ENCODE data around the gene STAG1.

- TF ChIP-seq, protein P1, sequence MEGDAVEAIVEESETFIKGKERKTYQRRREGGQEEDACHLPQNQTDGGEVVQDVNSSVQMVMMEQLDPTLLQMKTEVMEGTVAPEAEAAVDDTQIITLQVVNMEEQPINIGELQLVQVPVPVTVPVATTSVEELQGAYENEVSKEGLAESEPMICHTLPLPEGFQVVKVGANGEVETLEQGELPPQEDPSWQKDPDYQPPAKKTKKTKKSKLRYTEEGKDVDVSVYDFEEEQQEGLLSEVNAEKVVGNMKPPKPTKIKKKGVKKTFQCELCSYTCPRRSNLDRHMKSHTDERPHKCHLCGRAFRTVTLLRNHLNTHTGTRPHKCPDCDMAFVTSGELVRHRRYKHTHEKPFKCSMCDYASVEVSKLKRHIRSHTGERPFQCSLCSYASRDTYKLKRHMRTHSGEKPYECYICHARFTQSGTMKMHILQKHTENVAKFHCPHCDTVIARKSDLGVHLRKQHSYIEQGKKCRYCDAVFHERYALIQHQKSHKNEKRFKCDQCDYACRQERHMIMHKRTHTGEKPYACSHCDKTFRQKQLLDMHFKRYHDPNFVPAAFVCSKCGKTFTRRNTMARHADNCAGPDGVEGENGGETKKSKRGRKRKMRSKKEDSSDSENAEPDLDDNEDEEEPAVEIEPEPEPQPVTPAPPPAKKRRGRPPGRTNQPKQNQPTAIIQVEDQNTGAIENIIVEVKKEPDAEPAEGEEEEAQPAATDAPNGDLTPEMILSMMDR (CRISPR knock-in tag; IDR thresholded peaks at IDR 0.05), result no peak
- no peak for TF ChIP-seq NR2F2 (IDR thresholded peaks at IDR 0.05; ENCODE audit: borderline replicate concordance, low read depth)
- no peak for TF ChIP-seq POLR2A (IDR thresholded peaks at IDR 0.05; ENCODE audit: insufficient read depth in 1 of 2, low read depth in 2 of 2, low read length in 2 of 2)
- TF ChIP-seq ESRRA (CRISPR knock-in tag; IDR thresholded peaks at IDR 0.05; ENCODE audit: low read depth), result no peak
- TF ChIP-seq ZNF10 (CRISPR knock-in tag; IDR thresholded peaks at IDR 0.05; ENCODE audit: borderline replicate concordance, low read depth), result no peak
- TF ChIP-seq PCBP2 (optimal IDR thresholded peaks at IDR 0.05; ENCODE audit: low read depth, low read length, poor library complexity, severe bottlenecking), result no peak
- TF ChIP-seq, protein P2, sequence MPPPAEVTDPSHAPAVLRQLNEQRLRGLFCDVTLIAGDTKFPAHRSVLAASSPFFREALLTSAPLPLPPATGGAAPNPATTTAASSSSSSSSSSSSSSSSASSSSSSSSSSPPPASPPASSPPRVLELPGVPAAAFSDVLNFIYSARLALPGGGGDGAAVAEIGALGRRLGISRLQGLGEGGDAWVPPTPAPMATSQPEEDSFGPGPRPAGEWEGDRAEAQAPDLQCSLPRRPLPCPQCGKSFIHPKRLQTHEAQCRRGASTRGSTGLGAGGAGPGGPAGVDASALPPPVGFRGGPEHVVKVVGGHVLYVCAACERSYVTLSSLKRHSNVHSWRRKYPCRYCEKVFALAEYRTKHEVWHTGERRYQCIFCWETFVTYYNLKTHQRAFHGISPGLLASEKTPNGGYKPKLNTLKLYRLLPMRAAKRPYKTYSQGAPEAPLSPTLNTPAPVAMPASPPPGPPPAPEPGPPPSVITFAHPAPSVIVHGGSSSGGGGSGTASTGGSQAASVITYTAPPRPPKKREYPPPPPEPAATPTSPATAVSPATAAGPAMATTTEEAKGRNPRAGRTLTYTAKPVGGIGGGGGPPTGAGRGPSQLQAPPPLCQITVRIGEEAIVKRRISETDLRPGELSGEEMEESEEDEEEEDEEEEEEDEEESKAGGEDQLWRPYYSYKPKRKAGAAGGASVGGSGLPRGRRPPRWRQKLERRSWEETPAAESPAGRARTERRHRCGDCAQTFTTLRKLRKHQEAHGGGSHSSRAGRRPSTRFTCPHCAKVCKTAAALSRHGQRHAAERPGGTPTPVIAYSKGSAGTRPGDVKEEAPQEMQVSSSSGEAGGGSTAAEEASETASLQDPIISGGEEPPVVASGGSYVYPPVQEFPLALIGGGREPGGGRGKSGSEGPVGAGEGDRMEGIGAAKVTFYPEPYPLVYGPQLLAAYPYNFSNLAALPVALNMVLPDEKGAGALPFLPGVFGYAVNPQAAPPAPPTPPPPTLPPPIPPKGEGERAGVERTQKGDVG (CRISPR knock-in tag; IDR thresholded peaks at IDR 0.05; ENCODE audit: borderline replicate concordance), result no peak
- no peak for TF ChIP-seq ZNF792 (CRISPR knock-in tag; IDR thresholded peaks at IDR 0.05)
- TF ChIP-seq REPIN1 (CRISPR knock-in tag; IDR thresholded peaks at IDR 0.05; ENCODE audit: borderline replicate concordance, low read depth), result no peak
- no peak for TF ChIP-seq BCLAF1 (IDR thresholded peaks at IDR 0.05)
- TF ChIP-seq RXRB (CRISPR knock-in tag; IDR thresholded peaks at IDR 0.05; ENCODE audit: borderline replicate concordance), result no peak
- no peak for TF ChIP-seq MLLT10 (CRISPR knock-in tag; IDR thresholded peaks at IDR 0.05)
These were observed 117.4 kb downstream of the STAG1 start for GRCh38 chr3:136634821-136635220.

All from HepG2 (cell line).